Sigmoid colon (tissue), 7 donors: ENCODE measurements around the gene COA1. TPM values are rescaled to one million over a fixed set of nuclear protein-coding genes. Genes with fewer than 3 reads are reported as not detected.
"Not testable (repeated sequence)": the region's sequence is repeated elsewhere in the genome, so short reads cannot be mapped to it uniquely, and the experiment has no call there.

ENCODE experiments used
- DNase-seq: peaks from one replicate; pipeline ENCODE4 v3.0.0-alpha.2; 2019
- H3K27ac ChIP-seq, 4 donors: fragments of 200-600 bp; sonication (generic); one replicate each; pipeline ENCODE4 v1.5.1; 2016 to 2019; ENCODE audit warnings: mild to moderate bottlenecking in 1 of 4
- H3K27me3 ChIP-seq, 3 donors: fragments of 200-600 bp; sonication (generic); one replicate each; pipeline ENCODE4 v1.5.1; 2019; ENCODE audit warnings: mild to moderate bottlenecking in 1 of 3
- H3K36me3 ChIP-seq, 4 donors: fragments of 200-600 bp; sonication (generic); one replicate each; pipeline ENCODE4 v1.5.1; 2016 to 2019
- H3K4me1 ChIP-seq, 4 donors: fragments of 200-600 bp; sonication (generic); one replicate each; pipeline ENCODE4 v1.5.1; 2017 to 2019
- H3K4me3 ChIP-seq, 4 donors: fragments of 200-600 bp; sonication (generic); one replicate each; pipeline ENCODE4 v1.5.1; 2017 to 2019; ENCODE audit warnings: mild to moderate bottlenecking in 2 of 4, moderate library complexity in 1 of 4
- H3K9me3 ChIP-seq, 4 donors: fragments of 200-600 bp in 3 of 4; sonication (generic) in 3 of 4; one replicate each; pipeline versions ENCODE4 v1.5.1 to v1.6.1; 2013 to 2019
- CTCF ChIP-seq, 4 experiments: fragments of 450-650 bp in 3 of 4; fragments of 200-600 bp in 1 of 4; IDR thresholded peaks; one replicate each; pipeline ENCODE4 v1.5.1; 2016 to 2019; ENCODE audit warnings: antibody characterized with exemption in 4 of 4, mild to moderate bottlenecking in 3 of 4, moderate library complexity in 2 of 4
- EP300 ChIP-seq, 4 donors: sonication (generic); formaldehyde crosslinking; IDR thresholded peaks; one replicate each; pipeline ENCODE4 v1.6.1; 2017; ENCODE audit warnings: antibody characterized with exemption in 4 of 4
- POLR2A ChIP-seq, 2 donors: fragments of 450-650 bp; IDR thresholded peaks; one replicate each; pipeline ENCODE4 v1.6.1; 2016; ENCODE audit warnings: antibody characterized with exemption in 2 of 2, mild to moderate bottlenecking in 2 of 2, moderate library complexity in 2 of 2
- POLR2AphosphoS5 ChIP-seq, 4 donors: sonication (generic); formaldehyde crosslinking; IDR thresholded peaks; one replicate each; pipeline ENCODE4 v1.6.1; 2017; ENCODE audit warnings: antibody characterized with exemption in 4 of 4
- WGBS, 2 donors: extraction: QIAGEN DNeasy Blood & Tissue Kit; methylation state at CpG; one replicate each; pipeline ENCODE4 v1.1.7; 2013; 5-methylcytosine and 5-hydroxymethylcytosine counted together
- intact Hi-C: fragments of 100-400 bp; cut with DNase I; formaldehyde crosslinking; loops from one replicate; pipeline ENCODE4 v1.15.1; 2023
- polyA plus RNA-seq, 3 donors: library from polyadenylated mRNA; stranded (reverse); fragments of 200-250 nt; gene quantifications; one replicate each; pipeline ENCODE4 v1.2.3, GENCODE V29; 2013
- total RNA-seq, 4 donors: library from RNA; depleted of rRNA; stranded (reverse); fragments of >200 nt; gene quantifications; one replicate each; pipeline ENCODE4 v1.1.0, GENCODE V29; 2016
- donor health status: healthy with polysubstance abuse.
- donor health status: Bipolar disorder and iron deficiency.
- donor health status: healthy.

COA1 gene
- 10 to 100 TPM; 36.0 to 61.2 (median 42.9) TPM for total RNA-seq
- polyA plus RNA-seq = 10 to 100 TPM; 31.2 to 46.1 (median 36.3) TPM

- H3K9me3 ChIP-seq = no peaks in the 10 kb centered on the region
- H3K4me1 ChIP-seq = peaks cover 0 to 36% (median 35%) of the 10 kb centered on the region in 4 donors
- DNase-seq = peak; percentile 92
These were observed at the start of gene COA1 for GRCh38 chr7:43729214-43729923. COA1 (minus strand) TSS chr7:43729523; CDS start chr7:43648614, 80,909 bp downstream.

GRCh38 chr7:43778293-43779044 lies 49.1 kb upstream of the COA1 start:
- peaks cover 0 to 23% (median 22%) of the 10 kb centered on the region in 4 donors for H3K4me1 ChIP-seq
- WGBS, 2 donors = 57 to 88% methylated on average over 16 of the region's 18 CpGs
- H3K27me3 ChIP-seq, H3K9me3 ChIP-seq, H3K36me3 ChIP-seq, H3K27ac ChIP-seq, H3K4me3 ChIP-seq, intact Hi-C loops, DNase-seq: not testable (repeated sequence)

More at GRCh38 chr7:43729214-43729923, at the start of gene COA1:
- Histone ChIP-seq H3K36me3 (no peaks in the 10 kb centered on the region), H3K27me3 (no peaks in the 10 kb centered on the region), H3K4me3 (peak within 1 kb of the TSS; percentile 61 to 93 (median 76)), H3K27ac (peak within 1 kb of the TSS; percentile 86 to 89 (median 86))
- intact Hi-C loops = loop anchor here (2.0 kb wide), 2 partner anchors 109 to 147 kb away; partner anchors contain the start of gene STK17A
- TF ChIP-seq POLR2AphosphoS5 (IDR thresholded peaks at IDR 0.05) (peak; percentile 42 to 79 (median 70)), CTCF (IDR thresholded peaks at IDR 0.05) (peak in 2 of 4 experiments; percentile 16 to 18), EP300 (IDR thresholded peaks at IDR 0.05) (peak in 1 of 4 donors; percentile 51), POLR2A (IDR thresholded peaks at IDR 0.05) (peak in 1 of 2 donors; percentile 25)
- 0% methylated on average over 66 of the region's 66 CpGs for WGBS, 2 donors

- H3K4me3 ChIP-seq, H3K9me3 ChIP-seq, intact Hi-C loops, H3K27ac ChIP-seq, H3K4me1 ChIP-seq, H3K27me3 ChIP-seq, DNase-seq: not testable (repeated sequence)
- H3K36me3 ChIP-seq = peaks cover 4 to 29% (median 13%) of the 10 kb centered on the region in 4 donors
- 92 to 96% methylated on average over 2 of the region's 2 CpGs for WGBS, 2 donors
These were observed 45.9 kb upstream of the COA1 start for GRCh38 chr7:43775255-43775654.

GRCh38 chr7:43773268-43773667 lies 43.9 kb upstream of the COA1 start:
- WGBS, 2 donors = 96 to 97% methylated on average over 4 of the region's 6 CpGs
- H3K4me3 ChIP-seq, H3K9me3 ChIP-seq, H3K27me3 ChIP-seq, intact Hi-C loops, H3K27ac ChIP-seq, H3K4me1 ChIP-seq, DNase-seq: not testable (repeated sequence)
- H3K36me3 ChIP-seq = peaks cover 4 to 23% (median 11%) of the 10 kb centered on the region in 4 donors

GRCh38 chr7:43771573-43771972 lies 42.2 kb upstream of the COA1 start:
- TF ChIP-seq POLR2A (IDR thresholded peaks at IDR 0.05) (no peak), CTCF (IDR thresholded peaks at IDR 0.05) (no peak), EP300 (IDR thresholded peaks at IDR 0.05) (no peak), POLR2AphosphoS5 (IDR thresholded peaks at IDR 0.05) (no peak)
- no peaks in the 10 kb centered on the region for H3K9me3 ChIP-seq
- no peaks in the 10 kb centered on the region for H3K27me3 ChIP-seq
- H3K4me1 ChIP-seq = peaks cover 0 to 4% (median 0%) of the 10 kb centered on the region in 4 donors
- H3K4me3 ChIP-seq = no peak overlapping the region
- no peak overlapping the region for H3K27ac ChIP-seq
- intact Hi-C loops = no loop called here
- 79% methylated on average over 3 of the region's 3 CpGs for WGBS, 2 donors
- DNase-seq = no peak
- peaks cover 4 to 23% (median 11%) of the 10 kb centered on the region in 4 donors for H3K36me3 ChIP-seq

- DNase-seq = no peak
- peaks cover 0 to 4% (median 0%) of the 10 kb centered on the region in 4 donors for H3K4me1 ChIP-seq
- intact Hi-C loops = no loop called here
These were observed 41.8 kb upstream of the COA1 start for GRCh38 chr7:43771128-43771527.

More at GRCh38 chr7:43771128-43771527, 41.8 kb upstream of the COA1 start:
- H3K27ac ChIP-seq = no peak overlapping the region
- no peaks in the 10 kb centered on the region for H3K27me3 ChIP-seq
- TF ChIP-seq POLR2A (IDR thresholded peaks at IDR 0.05) (no peak), EP300 (IDR thresholded peaks at IDR 0.05) (no peak), POLR2AphosphoS5 (IDR thresholded peaks at IDR 0.05) (no peak), CTCF (IDR thresholded peaks at IDR 0.05) (no peak)
- 67 to 75% methylated on average over 3 of the region's 3 CpGs for whole genome bisulfite sequencing, 2 donors
- no peaks in the 10 kb centered on the region for H3K9me3 ChIP-seq
- H3K4me3 ChIP-seq = no peak overlapping the region
- peaks cover 4 to 23% (median 11%) of the 10 kb centered on the region in 4 donors for H3K36me3 ChIP-seq
